Activated CD8-positive, alpha-beta memory T cell treated with anti-CD3 and anti-CD28 coated beads, Interleukin-2, amount 50 U/mL, for 1 hour (primary cell): ENCODE measurements around the gene PANX2.

ENCODE experiments used
- DNase-seq: peaks from one replicate; pipeline ENCODE4 v3.0.0-alpha.2; 2020; ENCODE audit errors: extremely low read depth

Gene PANX2

GRCh38 chr22:50169774-50170341, 673 bp upstream of the PANX2 start:
- DNase-seq = no peak

- no peak for DNase-seq
Observed at GRCh38 chr22:50171319-50171964, 911 bp downstream of the PANX2 start.

- no peak for DNase-seq
Observed at GRCh38 chr22:50171965-50172421, 1.5 kb downstream of the PANX2 start.

GRCh38 chr22:50173311-50173982, 2.9 kb downstream of the PANX2 start:
- no peak for DNase-seq

- no peak for DNase-seq
Observed at GRCh38 chr22:50173983-50174355, 3.4 kb downstream of the PANX2 start.

- DNase-seq = no peak
Observed at GRCh38 chr22:50174382-50175190, 4.1 kb downstream of the PANX2 start.

- DNase-seq = no peak
Observed at GRCh38 chr22:50175191-50175461, 4.6 kb downstream of the PANX2 start.

- no peak for DNase-seq
Observed at GRCh38 chr22:50175921-50176849, 5.7 kb downstream of the PANX2 start.

GRCh38 chr22:50176850-50177536, 6.5 kb downstream of the PANX2 start:
- no peak for DNase-seq

GRCh38 chr22:50177537-50178470, 7.3 kb downstream of the PANX2 start:
- no peak for DNase-seq

- no peak for DNase-seq
Observed at GRCh38 chr22:50178471-50178864, 7.9 kb downstream of the PANX2 start.

GRCh38 chr22:50178871-50179869, 8.6 kb downstream of the PANX2 start:
- no peak for DNase-seq

- no peak for DNase-seq
Observed at GRCh38 chr22:50179937-50180726, 9.6 kb downstream of the PANX2 start.

GRCh38 chr22:50180727-50181521, 10.4 kb downstream of the PANX2 start:
- no peak for DNase-seq

GRCh38 chr22:50182176-50183081, 11.9 kb downstream of the PANX2 start:
- no peak for DNase-seq
